Prostate gland (tissue), 2 donors: Measurements from ENCODE around the gene LNX2.

Source experiments
- POLR2A ChIP-seq: fragments of 450-650 bp; IDR thresholded peaks from one replicate; pipeline ENCODE4 v1.6.1; 2016; ENCODE audit warnings: antibody characterized with exemption, mild to moderate bottlenecking
- TF ChIP-seq, protein P1 (sequence below), 4 experiments: fragments of 200-600 bp in 2 of 4; fragments of 450-650 bp in 2 of 4; sonication (generic) in 2 of 4; IDR thresholded peaks; 1 replicate in 3 of 4; 2 replicates in 1 of 4; pipeline ENCODE4 v1.5.1; 2016 to 2019; ENCODE audit warnings: antibody characterized with exemption in 4 of 4, mild to moderate bottlenecking in 2 of 4, moderate library complexity in 2 of 4

DNA sequence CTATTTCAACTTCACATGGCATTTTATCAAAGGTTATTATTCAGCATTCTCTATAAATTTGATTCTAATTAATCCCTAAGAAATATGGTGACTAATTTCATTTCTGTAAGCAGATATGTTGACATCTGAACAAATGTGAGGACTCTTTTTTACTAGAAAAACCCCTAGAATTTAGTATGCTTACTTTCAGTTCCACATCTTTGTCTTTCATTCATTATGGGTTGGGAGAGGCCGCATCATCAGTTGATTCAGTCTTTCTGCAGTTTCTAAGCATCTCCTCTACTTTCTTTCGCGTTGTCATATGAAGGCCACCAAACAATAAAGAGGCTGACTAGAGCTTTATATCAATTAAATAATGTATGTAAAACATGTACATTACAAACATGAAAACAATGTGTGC, 114.5 kb downstream of the LNX2 start:
- TF ChIP-seq, protein P1, sequence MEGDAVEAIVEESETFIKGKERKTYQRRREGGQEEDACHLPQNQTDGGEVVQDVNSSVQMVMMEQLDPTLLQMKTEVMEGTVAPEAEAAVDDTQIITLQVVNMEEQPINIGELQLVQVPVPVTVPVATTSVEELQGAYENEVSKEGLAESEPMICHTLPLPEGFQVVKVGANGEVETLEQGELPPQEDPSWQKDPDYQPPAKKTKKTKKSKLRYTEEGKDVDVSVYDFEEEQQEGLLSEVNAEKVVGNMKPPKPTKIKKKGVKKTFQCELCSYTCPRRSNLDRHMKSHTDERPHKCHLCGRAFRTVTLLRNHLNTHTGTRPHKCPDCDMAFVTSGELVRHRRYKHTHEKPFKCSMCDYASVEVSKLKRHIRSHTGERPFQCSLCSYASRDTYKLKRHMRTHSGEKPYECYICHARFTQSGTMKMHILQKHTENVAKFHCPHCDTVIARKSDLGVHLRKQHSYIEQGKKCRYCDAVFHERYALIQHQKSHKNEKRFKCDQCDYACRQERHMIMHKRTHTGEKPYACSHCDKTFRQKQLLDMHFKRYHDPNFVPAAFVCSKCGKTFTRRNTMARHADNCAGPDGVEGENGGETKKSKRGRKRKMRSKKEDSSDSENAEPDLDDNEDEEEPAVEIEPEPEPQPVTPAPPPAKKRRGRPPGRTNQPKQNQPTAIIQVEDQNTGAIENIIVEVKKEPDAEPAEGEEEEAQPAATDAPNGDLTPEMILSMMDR (IDR thresholded peaks at IDR 0.05) = no peak
- no peak for TF ChIP-seq POLR2A
